ENCODE data around the gene DPYD.

Gene DPYD

DNA sequence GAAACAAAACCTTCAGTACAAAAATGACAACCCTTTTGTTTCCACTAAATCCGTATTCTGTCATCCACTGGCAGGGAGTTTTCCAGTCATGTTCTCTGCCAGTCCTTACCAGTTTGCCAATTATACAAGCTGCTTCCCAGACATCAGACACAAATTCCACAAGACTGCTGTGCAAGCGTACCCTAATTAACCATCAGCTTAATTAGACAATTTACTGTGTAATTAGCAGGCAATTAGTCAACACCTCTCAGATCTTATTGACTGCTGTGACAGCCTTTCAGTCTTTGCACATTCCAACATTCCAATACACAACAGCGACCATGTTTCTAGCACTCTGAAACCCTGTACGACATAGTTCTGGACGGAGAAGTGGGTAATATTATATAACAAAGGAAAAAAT, 420.1 kb downstream of the DPYD start:
- DNase-seq (ENCODE audit: low read depth): no peak
- TF ChIP-seq CTCF (IDR thresholded peaks at IDR 0.05; ENCODE audit: control insufficient read depth, extremely low read depth, insufficient read depth): no peak

DNA sequence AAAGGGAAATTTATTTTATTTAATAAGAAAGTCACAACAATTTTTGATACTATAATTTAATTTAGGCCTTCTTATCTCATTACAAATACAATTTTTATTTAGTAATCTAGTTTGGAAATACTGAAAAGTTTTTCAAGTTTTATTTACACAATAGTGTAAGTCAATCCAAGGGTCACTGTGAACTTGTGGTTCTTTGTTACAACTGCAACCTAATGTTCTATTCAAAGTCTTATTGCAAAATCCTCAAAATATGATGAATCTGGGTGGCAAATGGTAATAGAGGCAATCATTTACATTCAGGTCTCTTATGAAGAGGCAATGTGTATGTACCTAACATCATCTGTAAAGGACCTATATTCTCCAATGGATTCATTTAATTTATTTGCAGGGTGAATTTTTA, 421.2 kb downstream of the DPYD start:
- TF ChIP-seq CTCF (IDR thresholded peaks at IDR 0.05; ENCODE audit: control insufficient read depth, extremely low read depth, insufficient read depth): no peak
- no peak overlapping the region for H3K4me3 ChIP-seq (ENCODE audit: low read depth, low read length)
- DNase-seq (ENCODE audit: low read depth): no peak

More for the DNA sequence above, 420.1 kb downstream of the DPYD start:
- no peak overlapping the region for H3K4me3 ChIP-seq (ENCODE audit: low read depth, low read length)

DNA sequence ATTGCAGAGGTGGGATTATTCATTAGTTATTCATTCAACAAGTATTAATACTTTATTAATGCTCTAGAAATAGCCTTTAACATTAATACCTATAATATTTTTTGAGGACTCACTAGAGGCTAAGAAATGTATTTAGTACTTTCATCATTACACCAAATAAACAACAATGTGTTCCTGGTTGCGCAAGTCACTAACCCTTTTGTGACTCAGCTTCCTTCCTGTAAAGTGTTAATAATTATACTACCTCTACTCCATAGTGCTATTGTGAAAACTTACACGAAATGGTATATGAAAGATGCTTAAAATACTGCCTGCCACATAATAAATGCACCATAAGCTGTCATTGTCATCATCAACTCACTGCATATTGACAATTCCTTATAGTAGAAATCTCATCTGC, 431.0 kb downstream of the DPYD start:
- no peak overlapping the region for H3K4me3 ChIP-seq (ENCODE audit: low read depth, low read length)
- no peak for DNase-seq (ENCODE audit: low read depth)
- no peak for TF ChIP-seq CTCF (IDR thresholded peaks at IDR 0.05; ENCODE audit: control insufficient read depth, extremely low read depth, insufficient read depth)

DNA sequence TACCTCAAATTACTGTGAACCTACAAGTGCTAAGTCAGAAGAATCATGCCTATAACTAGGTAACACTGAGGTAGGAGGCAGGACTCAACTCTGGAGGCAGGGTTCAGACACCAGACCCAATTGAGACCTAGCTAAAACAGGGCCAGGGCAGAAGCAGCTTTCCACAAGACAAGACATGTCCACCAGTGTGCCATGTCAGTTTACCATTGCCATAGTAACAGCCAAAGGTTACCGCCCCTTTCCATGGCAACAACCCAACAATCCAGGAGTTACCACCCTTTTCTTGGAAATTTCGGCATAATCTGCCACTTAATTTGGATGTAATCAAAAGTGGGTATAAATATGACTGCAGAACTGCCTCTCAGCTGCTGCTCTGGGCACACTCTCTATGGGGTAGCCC, 432.3 kb downstream of the DPYD start:
- no peak for DNase-seq (ENCODE audit: low read depth)
- H3K4me3 ChIP-seq (ENCODE audit: low read depth, low read length): no peak overlapping the region
- TF ChIP-seq CTCF (IDR thresholded peaks at IDR 0.05; ENCODE audit: control insufficient read depth, extremely low read depth, insufficient read depth): no peak

DNA sequence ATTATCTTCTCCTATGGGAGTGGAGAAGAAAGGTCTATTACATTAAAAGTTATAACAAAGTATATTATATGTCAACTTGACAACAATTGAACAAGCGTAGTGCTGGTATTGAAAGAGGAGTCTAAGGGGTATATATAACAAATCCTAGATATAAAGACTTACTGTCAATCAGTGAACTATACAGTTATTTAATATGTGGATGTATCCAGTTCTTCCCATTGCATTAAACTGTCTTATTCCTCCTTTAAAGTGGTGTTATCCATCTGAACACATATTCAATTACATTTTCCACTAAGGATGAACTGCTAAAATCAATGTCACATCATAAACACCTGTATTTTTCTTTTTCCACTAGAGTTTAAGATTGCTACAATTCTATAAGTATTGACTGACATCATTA, 438.8 kb downstream of the DPYD start:
- no peak for DNase-seq (ENCODE audit: low read depth)
- no peak for TF ChIP-seq CTCF (IDR thresholded peaks at IDR 0.05; ENCODE audit: control insufficient read depth, extremely low read depth, insufficient read depth)
- H3K4me3 ChIP-seq (ENCODE audit: low read depth, low read length): no peak overlapping the region

DNA sequence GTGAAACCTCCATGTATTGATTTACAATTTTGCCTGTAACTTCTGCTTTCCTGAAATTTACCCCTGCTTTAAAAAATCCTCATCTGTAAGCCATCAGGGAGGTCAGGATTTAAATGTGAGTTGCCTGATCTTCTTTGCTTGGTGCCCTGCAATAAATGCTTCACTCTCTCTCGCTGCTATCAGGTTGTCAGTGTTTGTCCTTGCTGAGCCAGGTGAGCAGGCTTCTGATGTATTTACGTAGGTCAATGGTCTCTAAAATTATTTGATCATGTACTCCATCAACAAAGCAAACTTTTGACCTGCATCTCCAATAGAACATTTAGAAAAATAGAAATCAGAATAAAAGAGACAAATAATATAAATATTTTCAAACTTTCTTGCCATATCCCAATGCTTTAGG, 453.4 kb downstream of the DPYD start:
- no peak overlapping the region for H3K4me3 ChIP-seq (ENCODE audit: low read depth, low read length)
- DNase-seq (ENCODE audit: low read depth): no peak
- TF ChIP-seq CTCF (IDR thresholded peaks at IDR 0.05; ENCODE audit: control insufficient read depth, extremely low read depth, insufficient read depth): no peak

GRCh38 chr1:97464305-97464704, 456.5 kb downstream of the DPYD start:
- no peak for TF ChIP-seq CTCF (IDR thresholded peaks at IDR 0.05; ENCODE audit: control insufficient read depth, extremely low read depth, insufficient read depth)
- DNase-seq (ENCODE audit: low read depth): no peak
- H3K4me3 ChIP-seq (ENCODE audit: low read depth, low read length): no peak overlapping the region
